ENCODE data around the gene PCYT1B.

- TF ChIP-seq POLR2A (IDR thresholded peaks at IDR 0.05; ENCODE audit: insufficient read depth in 1 of 2, low read depth in 2 of 2, low read length in 2 of 2), result no peak
- no peak for TF ChIP-seq CTCF (CRISPR knock-in tag; IDR thresholded peaks at IDR 0.05)
- no peak for TF ChIP-seq MAFK (conservative IDR thresholded peaks at IDR 0.05 in 1 of 2, IDR thresholded peaks at IDR 0.05 in 1 of 2; ENCODE audit: low read length in 2 of 2)
- TF ChIP-seq NFE2L1 (CRISPR knock-in tag; IDR thresholded peaks at IDR 0.05; ENCODE audit: borderline replicate concordance), result no peak
- TF ChIP-seq CAMTA2 (CRISPR knock-in tag; IDR thresholded peaks at IDR 0.05; ENCODE audit: borderline replicate concordance), result no peak
- TF ChIP-seq ARNT2 (CRISPR knock-in tag; IDR thresholded peaks at IDR 0.05; ENCODE audit: low read depth), result no peak
- TF ChIP-seq NFYC (CRISPR knock-in tag; IDR thresholded peaks at IDR 0.05), result no peak
- TF ChIP-seq TBX2 (CRISPR knock-in tag; IDR thresholded peaks at IDR 0.05; ENCODE audit: borderline replicate concordance), result no peak
- no peak for TF ChIP-seq CSRNP1 (CRISPR knock-in tag; IDR thresholded peaks at IDR 0.05)
- TF ChIP-seq FOXM1 (CRISPR knock-in tag; IDR thresholded peaks at IDR 0.05), result no peak
- no peak for TF ChIP-seq HMGXB3 (CRISPR knock-in tag; IDR thresholded peaks at IDR 0.05; ENCODE audit: borderline replicate concordance)
These were observed 80.9 kb downstream of the PCYT1B start for GRCh38 chrX:24566240-24566639.

Measured in HepG2 (cell line).